Activated CD8-positive, alpha-beta memory T cell treated with anti-CD3 and anti-CD28 coated beads for 1 hour (primary cell): ENCODE data around the gene TNFRSF8.
"Not testable (repeated sequence)": the region's sequence is repeated elsewhere in the genome, so short reads cannot be mapped to it uniquely, and the experiment has no call there.

Experiments used
- DNase-seq, 2 donors: peaks; one replicate each; pipeline ENCODE4 v3.0.0-alpha.2; 2020; ENCODE audit warnings: low read depth in 1 of 2; ENCODE audit errors: extremely low read depth in 1 of 2

The TNFRSF8 gene

DNA sequence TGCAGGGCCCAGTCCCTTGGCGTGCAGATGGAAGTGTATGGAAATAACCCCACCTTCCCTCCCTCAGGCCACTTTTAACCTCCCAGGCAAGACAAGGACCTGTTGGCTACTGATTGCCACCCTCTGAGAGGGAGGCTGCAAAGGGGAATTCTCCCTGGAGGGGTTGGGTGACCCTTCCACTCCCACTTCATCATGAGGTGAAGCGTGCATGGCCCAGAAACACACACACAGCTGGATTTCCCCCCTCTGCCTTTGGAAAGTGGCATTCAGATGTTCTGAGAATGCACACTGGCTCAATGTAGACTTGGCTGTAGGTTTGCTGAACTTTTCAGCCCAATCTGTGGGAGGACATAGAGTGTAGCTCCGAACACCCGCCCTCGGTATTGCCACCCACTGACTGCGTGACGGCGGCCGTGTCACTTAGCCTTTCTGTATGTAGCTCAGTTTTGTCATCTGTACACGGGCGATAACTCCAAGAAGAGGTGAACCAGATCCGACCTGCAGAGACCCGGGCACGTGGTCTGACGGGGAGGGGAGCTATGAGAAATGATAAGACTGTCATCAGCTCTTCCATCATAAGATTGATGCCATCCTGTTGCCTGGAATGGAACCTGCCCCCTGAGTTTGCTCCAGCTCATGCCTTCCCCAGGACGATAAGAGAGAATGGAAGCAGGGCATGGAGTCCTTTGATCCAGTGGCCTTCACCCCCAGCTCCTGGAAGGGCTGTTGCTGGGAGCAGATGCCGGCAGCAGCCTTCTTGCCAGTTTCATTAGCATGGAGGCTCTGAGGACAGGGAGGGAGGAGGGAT, 24.5 kb upstream of the TNFRSF8 start:
- DNase-seq = no peak

- no peak for DNase-seq
Measured at GRCh38 chr1:12039164-12039525, 24.0 kb upstream of the TNFRSF8 start.

DNA sequence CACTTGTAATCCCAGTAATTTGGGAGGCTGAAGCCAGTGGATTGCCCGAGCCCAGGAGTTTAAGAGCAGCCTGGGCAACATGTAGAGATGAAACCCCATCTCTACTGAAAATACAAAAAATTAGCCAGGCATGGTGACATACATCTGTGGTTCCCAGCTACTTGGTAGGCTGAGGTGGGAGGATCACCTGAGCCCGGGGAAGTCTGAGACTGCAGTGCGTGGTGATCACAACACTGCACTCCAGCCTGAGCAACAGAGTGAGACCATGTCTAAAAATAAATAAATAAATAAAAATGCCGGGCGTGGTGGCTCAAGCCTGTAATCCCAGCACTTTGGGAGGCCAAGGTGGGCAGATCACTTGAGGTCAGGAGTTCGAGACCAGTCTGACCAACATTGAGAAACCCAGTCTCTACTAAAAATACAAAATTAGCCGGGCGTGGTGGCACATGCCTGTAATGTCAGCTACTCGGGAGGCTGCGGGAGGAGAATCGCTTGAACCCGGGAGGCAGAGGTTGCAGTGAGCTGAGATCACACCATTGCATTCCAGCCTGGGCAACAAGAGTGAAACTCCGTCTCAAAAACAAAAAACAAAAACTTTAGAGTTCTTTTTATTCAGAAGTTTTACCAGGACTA, 23.2 kb upstream of the TNFRSF8 start:
- not testable (repeated sequence) for DNase-seq

- DNase-seq = no peak
Measured at GRCh38 chr1:12040457-12041051, 22.5 kb upstream of the TNFRSF8 start.

GRCh38 chr1:12044187-12044877, 18.8 kb upstream of the TNFRSF8 start:
- DNase-seq = not testable (repeated sequence)

DNA sequence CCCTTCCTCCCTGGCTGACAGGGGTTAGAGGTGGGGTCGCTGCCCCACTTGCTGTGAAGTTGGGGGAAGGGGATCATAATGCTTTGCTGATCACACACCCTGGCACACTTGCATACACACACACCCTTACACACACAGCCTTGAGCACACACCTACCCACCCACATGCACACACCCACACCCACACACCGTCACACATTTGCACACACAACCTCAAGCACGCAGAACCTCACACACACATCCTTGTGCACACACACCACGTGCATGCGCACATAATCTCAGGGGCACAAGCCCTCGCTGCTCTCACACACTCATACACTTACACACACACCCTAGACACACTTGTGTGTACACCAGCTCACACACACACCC, 16.4 kb upstream of the TNFRSF8 start:
- DNase-seq = no peak

DNA sequence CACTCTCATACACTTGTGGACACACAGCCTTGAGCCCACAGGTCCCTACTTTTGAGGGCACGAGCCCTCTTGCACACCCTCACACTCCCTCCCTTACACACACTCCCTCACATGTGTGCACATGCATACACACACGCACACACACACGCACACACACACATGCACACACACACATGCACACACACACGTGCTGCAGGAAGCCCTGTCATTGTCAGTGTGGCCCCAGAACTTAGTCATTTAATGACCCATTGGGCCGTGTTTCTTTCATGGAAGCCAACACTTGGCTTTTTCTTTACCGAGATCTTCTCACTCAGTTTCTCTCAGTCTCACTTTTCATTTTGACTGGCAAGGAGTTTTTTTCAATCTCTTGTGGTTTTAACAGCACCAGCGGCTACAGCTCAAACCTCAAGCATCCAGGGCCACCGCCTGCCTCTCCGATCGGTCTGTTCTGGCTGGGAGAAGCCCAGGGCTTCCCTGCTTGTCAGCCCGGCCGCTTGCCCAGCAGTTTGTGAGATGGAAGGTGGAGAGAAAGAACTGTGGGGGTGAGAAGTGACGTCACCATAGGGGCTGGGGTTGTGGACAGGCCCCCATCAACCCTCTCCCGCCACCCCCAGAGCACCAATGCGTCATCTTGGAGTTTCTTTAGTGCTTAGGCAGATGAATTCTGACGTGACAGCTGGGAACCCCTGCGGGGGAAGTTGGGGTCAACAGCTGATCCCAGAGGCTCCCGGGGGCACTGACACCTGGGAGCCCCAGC, 15.8 kb upstream of the TNFRSF8 start:
- DNase-seq = peak in 1 of 2 donors; percentile 5

GRCh38 chr1:12048372-12048771, 14.7 kb upstream of the TNFRSF8 start:
- no peak for DNase-seq

GRCh38 chr1:12049616-12050015, 13.5 kb upstream of the TNFRSF8 start:
- DNase-seq = no peak

GRCh38 chr1:12051361-12051760, 11.7 kb upstream of the TNFRSF8 start:
- no peak for DNase-seq

DNA sequence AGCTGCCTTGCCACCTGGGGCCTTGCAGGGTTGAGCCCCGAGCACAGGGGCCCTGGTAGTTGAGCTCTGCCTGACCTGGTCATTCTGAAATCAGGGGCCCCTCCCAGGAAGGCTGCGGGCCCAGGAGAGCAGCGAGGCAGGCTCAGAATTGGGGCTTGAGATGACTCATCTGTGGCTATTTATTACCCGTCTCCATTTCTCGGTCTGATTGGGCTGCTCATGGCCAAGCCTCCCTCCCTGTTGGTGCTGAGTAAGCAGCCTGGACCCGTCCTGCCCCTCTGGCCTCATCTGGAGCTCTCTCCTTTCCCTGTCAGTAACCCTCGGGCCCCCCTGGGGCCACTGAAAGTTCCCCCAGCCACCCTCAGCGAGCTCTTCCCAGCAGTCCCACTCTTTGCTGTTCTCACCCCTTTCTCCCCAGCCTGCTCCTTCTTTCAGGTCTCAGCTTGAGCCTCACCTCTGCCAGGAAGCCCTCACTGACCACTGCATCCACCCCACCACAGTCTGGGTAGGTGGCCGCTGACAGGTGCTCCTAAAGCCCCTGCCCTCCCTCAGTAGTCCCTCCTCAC, 11.0 kb upstream of the TNFRSF8 start:
- no peak for DNase-seq

- DNase-seq = no peak
Measured at GRCh38 chr1:12052997-12053686, 10.0 kb upstream of the TNFRSF8 start.

GRCh38 chr1:12053752-12054548, 9.2 kb upstream of the TNFRSF8 start:
- no peak for DNase-seq

DNA sequence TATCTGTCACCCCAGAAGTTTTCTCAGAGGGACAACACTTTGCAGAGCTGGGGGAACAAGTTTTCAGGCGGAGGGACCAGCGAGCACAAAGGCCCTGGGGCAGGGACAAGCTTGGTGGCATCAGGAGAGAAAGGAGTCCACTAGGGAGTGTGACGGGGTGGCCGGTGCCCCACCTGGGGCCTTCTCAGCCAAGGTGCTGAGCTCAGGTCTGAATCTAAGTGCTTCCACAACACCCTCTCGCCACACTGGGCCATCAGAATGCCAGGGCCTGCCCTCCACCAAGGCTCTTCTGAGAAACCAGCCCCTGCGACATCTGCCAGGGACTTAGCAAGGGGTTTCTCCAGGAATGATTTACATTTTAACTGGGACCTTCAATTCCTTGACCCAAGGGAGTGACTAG, 7.8 kb upstream of the TNFRSF8 start:
- no peak for DNase-seq

GRCh38 chr1:12056331-12056841, 6.7 kb upstream of the TNFRSF8 start:
- no peak for DNase-seq

DNA sequence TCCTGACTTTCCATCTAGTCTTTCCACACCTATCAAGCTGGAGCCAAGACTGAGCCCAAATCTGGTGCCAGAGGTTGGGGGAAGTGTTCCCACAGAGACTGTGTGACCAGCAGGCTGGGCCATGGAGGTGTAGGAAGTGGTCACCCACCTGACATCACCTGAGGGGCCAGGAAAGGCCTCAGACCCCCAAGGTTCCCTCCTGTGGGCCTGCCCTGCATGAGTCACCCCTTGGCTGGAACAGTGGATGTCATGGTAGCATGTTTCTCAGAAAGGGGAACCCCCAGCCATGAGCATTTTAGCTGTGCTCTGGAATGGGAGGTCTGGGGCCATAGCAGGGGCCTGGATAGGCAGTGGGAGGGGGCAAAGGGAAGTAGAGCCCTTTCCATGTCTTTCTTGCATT, 5.7 kb upstream of the TNFRSF8 start:
- DNase-seq = no peak

DNA sequence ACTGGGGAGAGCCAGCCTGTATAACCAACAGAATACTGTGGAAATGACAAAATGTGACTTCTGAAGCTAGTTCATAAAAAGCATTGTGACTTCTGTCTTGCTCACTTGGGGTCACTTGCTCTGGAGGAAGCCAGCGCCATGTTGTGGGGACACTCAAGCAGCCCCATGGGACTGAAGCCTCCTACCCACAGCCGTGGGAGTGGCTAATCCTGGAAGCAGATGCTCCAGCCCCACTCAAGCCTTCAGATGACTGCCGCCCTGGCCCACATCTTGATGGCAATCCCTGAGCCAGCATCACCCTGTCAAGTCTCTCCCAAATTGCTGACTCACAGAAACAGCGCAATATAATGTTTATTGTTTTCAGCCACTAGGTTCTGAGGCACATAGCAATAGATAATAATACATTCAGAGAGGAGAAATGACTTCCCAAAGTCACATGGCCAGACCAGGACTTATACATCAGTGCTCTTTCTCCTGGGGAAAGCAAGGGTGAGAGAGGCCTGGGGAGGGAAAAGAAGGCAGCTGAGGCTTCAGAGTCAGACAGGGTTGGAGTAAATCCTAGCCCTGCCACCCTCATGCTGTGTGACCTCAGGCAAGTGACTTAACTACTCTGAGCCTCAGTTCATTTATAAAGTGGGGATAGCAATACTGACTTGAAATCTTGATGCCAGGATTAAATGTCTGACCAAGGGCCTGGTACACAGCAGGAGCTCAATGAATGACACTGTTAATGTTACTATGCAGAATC, 5.0 kb upstream of the TNFRSF8 start:
- no peak for DNase-seq

DNA sequence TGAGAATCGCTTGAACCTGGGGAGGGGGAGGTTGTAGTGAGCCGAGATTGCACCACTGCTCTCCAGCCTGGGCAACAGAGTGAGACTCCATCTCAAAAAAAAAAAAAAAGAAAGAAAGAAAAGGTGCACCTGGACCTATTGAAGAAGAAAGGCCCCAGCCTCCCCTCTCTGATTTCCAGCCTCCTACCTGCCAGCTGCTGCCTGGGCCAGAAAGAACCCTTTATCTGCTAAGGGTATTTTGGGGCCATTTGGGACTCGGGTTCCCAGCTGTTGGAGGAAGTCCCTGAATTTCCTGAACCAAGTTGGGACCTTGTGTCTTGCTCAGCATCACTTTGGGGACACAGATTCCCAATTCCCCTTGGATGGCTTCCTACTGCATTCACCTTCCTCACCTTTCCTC, 3.9 kb upstream of the TNFRSF8 start:
- no peak for DNase-seq
